IPS DF 4.7 (cell line): Measurements from ENCODE around the gene CD72.
"Not testable (repeated sequence)": the region's sequence is repeated elsewhere in the genome, so short reads cannot be mapped to it uniquely, and the experiment has no call there.

Source experiments
- DNase-seq: peaks from one replicate; pipeline ENCODE4 v3.0.0-alpha.2; 2013; ENCODE audit warnings: low spot score; ENCODE audit errors: extremely low read depth

The CD72 gene

DNA sequence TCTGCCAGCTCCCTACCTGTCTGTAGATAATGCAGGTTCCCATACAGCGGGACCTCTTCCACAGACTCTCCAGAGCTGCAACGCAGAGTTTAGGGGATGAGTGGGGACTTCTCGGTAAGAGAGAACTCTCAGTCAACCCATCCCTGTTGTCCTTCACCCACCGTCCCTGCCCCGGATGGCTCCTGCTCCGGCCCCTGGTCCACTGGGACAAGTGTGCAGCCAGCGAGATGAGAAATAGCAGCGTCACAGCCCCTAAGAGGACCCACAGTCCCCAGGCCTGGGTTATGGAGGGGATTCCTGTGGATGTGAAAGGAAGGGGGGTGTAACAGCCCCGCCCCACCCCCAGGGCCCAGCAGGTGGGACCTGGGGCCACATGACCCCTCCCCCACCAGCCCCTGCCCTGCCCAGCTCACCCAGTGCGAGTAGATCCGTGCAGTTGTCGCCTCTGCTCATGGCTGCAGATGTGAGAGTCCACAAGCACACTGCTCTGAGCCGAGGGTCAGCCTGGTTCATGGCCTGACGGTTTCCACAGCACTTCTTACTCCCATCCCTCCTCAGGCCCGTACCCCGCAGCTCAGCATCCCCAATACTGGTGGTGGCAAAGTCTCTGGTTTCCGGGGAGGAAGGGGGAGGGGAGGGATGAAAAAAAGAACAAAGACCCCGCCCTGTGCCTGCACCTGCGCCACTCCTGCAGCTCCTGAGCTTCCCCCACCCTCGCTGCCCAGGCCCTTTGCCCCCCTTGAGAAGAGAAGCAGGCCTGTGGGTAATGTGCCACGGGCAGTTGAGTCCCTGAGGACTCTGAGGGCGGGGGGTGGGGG, 32.3 kb upstream of the CD72 start, which contains the start of gene SIT1:
Gene SIT1, minus strand, starts transcription at position 591 of the 818 bp plus-strand sequence. Its CDS starts 78 bp downstream, at position 513.
- no peak for DNase-seq

DNA sequence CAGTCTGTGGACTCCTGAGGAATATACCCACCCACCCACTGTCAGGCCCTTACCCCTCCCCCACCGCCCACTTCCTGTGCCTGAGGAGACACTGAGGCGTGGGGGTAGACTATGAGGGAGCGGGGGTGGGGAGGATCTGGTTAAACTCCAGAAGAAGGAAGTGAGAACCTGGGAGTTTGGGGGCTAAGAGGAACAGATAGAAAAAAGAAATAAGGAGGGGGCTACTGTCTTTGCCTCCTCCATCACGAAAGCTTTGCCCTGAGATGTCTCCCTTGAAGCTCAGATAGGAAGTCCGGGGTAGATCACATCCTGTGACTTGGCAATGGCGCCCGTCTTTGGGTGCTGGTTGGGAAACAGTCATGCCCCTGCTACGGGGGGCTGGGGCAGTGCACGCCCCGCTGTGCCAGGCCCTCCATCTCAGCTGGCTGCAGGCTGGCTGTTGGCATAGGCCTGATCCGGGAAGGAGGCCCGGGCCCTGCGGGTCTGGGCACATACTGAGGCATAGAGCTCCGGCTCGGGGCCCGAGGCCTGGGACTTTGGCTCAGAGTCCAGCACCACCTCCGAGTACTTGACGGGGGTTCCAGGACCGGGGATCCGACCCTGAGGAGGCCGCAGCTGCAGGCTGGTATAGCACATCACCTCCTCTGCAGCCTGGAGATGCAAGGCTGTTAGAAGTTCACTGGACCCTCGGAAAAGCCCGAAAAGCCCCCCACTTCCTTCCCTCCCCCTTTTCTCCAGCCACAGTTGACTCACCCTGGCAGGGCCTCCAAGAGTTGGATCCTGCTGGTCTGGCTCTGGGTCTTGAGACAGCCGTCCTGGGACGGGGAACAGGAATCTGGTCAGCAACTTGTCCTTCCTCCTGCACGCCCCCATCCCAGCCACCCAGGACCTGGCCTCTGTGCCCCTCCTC, 31.5 kb upstream of the CD72 start:
- no peak for DNase-seq

DNA sequence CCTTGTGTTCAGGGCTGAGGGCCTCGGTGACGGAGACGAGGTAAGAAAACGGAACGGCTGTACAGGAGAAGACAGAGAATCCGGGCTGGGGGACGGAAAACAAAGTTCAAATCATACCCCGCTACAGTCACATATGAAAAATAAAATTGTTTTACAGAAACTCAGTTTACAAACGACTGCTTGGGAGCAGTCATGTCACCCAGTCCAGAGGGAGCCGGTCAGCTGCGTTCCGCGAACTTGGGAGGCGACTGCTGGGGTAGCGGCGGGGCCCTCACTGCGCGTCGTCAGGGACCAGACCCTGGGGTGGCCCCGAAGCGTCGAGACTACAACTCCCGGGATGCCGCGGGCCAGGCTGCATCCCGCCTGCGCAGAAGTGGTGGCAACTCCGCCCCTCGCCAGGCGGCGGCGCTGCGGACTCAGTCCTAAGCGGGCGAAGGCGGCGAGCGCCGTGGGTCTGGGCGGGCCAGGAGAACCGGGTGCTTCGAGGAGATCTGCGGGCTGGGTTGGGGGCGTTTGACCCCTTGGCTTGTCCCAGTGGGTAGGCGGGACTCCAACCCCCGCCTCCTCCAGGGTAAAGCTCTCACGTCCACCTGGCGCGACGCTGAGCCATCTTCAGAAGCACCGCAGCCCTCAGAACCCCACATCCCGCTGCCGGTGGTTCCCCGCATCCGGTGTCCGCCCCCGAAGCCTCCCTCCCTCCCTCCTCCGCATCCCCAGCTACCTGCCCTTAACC, 28.5 kb upstream of the CD72 start:
- DNase-seq: no peak

DNA sequence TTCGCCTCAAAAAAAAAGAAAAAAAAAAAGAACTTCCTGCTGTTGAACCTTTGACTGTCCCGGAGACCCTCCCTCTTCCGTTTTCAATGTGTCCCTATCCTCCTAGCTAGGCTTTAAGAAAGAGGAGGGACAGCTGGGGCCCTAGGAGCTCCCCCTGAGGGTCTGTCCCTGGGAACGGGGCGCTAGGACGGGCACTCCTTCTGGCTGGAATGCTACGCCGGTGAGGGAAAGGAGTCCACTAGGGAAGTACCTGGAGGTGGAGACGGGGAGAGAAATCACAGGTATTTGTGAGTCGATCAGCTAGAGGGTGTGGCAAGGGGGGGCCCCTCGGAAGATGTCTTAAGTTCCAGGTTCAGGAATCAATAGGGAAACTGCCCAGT, 27.9 kb upstream of the CD72 start:
- DNase-seq: no peak

DNA sequence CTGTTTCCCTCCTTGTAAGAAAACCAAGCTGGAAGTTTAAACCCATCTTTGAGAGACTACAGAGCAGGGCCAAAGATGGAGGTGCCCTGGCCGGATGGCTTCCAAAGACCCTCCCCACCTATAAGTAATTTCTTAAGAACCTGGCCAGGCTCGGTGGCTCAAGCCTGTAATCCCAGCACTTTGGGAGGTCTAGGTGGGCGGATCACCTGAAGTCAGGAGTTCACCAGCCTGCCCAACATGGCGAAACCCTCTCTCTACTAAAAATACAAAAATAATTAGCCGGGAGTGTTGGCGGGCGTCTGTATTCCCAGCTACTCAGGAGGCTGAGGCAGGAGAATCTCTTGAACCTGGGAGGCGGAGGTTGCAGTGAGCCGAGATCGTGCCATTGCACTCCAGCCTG, 27.5 kb upstream of the CD72 start:
- not testable (repeated sequence) for DNase-seq

DNA sequence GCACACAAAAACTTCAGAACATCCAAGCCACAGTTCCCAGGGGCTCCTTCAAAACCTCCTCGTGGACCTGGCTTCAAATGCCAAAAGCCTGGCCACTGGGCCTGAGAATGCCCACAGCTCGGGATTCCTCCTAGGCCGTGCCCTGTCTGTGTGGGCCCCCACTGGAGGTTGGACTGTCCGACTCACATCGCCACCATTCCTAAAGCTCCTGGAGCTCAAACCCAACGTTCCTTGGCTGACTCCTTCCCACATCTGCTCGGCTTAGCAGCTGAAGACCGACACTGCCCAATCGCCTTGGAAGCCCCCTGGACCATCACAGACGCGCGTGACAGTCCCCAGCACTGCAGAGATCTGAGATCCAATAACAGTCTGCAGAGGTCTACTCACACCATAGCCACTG, 24.8 kb upstream of the CD72 start:
- no peak for DNase-seq

DNA sequence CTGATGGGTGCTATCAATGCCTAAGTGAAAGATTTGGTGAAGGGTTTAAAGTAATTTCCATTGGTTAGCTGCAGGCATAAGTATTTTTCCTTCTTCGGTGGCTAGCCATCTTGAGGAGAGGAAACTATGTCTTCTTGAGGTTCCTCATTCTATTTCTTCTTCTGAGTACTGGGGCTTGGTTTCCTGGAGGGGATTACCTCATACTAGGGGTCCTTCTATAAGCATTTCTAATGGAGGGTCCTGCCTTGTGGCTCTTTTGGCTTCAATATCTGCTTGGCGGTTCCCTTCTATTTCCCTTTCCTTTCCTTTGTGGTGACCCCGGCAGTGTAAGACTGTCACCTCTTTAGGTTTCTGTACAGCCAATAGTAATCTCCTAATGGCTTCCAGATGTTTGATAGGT, 23.3 kb upstream of the CD72 start:
- DNase-seq: not testable (repeated sequence)

DNA sequence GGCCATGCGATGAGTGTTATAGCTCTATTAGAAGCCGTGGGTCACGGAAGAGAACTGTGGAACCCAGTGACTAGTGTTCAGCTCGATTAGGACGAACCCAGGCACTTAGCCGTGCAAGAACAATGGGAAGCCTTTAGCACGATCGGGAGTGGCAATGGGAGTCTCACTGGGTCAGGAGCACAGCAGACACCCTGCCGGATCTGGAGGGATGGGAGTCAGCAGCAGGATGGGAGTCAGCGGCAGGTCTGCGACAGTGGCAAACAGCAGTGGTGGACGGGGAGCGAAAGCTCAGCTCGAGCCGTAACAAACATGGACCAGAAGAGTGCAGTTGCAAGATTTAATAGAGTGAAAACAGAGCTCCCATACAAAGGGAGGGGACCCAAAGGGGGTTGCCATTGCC, 22.2 kb upstream of the CD72 start:
- DNase-seq: not testable (repeated sequence)

DNA sequence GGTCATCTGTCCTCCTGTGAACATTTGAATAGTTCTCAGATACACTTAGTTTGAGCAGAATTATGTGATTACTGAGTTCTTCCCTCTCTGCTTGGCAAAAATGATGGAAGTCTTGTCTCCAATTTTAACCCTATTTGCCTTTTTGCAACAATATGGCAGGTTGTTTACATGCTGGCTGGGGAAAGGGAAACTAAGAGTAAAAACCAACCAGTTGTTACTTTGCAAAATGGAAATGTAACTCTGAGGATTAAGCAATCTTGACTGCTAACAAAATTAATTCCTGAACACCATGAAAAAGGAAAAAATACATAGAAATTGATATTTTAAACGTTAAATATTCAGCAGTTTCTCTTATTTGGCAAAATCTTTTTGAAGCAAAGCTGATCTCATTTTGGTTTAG, 21.4 kb upstream of the CD72 start:
- no peak for DNase-seq

DNA sequence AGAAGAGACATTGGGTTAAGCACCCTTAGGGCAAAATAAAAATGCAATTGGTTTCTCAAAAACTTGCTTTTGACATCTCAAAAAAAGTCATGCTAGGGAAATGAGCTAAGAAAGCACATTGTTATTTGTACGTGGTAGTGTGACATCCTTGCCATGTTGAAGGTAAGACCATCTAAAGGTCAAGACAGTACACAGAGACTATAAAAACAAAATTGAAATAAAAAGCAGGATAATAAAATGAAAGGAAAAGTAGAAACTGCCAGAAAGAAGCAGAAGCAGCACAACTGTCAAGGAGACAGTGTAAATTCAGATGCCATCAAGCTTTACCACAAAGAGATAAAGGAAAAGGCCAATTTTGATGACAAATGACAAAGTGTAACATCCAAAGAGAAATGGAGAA, 21.0 kb upstream of the CD72 start:
- DNase-seq: not testable (repeated sequence)

DNA sequence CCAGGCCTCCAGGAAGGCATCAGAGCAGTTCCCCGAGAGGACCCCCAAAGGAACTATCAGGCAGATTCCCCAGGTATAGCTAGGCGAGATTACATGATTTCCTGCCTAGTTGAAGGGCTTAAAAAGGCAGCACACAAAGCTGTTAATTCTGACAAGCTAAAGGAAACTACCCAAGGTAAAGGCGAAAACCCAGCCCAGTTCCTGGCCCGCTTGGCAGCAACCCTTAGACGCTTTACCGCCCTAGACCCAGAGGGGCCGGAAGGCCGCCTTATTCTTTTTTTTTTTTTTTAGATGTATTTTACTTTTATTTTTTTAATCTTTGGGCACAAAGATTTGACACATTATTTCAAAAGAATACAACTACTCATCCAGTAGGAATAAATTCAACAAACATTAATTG, 20.5 kb upstream of the CD72 start:
- not testable (repeated sequence) for DNase-seq

DNA sequence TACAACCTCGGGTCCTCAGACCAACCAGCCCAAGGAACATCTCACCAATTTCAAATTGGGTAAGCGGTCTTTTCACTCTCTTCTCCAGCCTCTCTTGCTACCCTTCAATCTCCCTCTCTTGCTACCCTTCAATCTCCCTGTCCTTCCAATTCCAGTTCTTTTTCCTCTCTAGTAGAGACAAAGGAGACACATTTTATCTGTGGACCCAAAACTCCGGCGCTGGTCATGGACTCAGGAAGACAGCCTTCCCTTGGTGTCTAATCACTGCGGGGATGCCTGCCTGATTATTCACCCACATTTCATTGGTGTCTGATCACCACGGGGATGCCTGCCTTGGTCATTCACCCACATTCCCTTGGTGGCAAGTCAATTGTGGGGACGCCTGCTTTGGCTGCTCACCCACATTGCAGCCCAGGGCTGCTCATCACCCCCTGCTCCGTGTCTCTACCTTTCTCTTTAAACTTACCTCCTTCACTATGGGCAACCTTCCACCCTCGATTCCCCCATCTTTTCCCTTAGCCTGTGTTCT, 19.3 kb upstream of the CD72 start:
- not testable (repeated sequence) for DNase-seq

DNA sequence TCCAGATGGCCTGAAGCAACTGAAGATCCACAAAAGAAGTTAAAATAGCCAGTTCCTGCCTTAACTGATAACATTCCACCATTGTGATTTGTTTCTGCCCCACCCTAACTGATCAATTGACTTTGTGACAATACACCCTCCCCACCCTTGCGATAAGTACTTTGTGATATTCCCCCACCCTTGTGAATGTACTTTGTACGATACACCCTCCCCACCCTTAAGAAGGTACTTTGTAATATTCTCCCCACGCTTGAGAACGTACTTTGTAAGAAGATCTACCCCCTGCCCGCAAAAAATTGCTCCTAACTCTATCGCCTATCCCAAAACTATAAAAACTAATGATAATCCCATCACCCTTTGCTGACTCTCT, 18.6 kb upstream of the CD72 start:
- DNase-seq: not testable (repeated sequence)

DNA sequence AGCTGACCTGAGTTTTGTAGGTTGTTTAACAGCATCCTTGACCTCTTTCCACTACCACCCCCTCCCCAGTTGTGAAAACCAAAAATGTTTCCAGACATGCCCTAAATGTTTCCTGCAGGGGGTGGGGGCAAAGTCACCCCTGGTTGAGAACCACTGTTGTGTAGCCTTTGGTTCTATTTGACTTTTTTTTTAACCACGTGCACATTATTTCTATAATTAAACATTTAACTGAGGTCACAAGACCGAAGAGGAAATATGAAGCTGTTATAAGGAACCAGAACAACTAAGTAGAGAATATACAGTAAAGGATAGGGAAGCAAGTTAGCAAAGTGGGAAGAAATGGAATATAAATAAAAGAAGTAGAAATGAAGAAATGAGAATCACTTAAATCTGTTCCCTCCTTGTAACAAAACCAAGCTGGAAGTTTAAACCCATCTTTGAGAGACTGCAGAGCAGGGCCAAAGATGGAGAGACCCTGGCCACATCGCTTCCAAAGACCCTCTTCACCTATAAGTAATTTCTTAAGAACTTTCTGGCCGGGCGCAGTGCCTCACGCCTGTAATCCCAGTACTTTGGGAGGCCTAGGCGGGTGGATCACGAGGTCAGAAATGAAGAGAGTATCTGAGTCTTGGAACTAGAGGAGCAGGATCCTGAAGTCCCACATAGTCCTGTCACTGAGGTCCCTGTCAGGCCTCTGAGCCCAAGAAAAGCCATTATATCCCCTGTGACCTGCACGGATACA, 18.1 kb upstream of the CD72 start:
- DNase-seq: no peak

DNA sequence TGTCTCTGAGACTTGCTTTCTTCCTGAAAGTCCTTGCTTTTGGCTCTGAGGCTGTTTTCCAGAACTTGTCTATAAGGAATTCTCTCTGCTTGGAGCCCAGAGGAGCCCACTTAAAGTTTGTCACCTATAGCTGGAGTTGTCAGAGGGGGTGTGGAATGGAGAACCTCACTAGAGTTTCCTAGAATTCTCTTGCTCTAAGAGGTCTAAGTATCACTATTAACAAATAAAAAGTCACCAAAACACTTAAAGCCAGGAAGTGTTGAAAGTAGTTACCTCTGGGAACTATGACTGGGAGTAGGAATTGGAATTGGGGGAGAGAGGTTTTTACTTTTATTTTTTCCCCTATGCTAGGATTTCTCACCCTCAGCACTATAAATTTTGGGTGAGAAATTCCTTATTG, 17.5 kb upstream of the CD72 start:
- DNase-seq: no peak

DNA sequence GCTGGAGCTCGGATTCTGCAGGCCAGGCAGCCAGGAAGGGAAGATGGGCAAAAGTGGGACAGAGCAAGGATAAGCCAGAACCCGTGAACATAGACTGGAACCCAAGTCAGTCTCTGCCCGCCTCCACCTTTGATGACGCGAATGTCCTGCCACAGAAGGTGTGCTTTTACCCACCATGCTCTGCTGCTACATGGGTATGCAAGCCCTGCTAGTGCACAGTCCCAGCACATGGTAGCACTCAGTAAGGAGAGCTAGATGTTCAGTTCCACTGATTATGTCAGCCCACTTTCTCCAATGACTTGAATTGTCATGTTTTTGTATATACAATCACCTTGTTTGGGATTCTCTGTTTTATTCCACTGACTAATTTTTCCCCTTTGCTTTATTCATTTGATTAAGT, 11.4 kb upstream of the CD72 start:
- no peak for DNase-seq

DNA sequence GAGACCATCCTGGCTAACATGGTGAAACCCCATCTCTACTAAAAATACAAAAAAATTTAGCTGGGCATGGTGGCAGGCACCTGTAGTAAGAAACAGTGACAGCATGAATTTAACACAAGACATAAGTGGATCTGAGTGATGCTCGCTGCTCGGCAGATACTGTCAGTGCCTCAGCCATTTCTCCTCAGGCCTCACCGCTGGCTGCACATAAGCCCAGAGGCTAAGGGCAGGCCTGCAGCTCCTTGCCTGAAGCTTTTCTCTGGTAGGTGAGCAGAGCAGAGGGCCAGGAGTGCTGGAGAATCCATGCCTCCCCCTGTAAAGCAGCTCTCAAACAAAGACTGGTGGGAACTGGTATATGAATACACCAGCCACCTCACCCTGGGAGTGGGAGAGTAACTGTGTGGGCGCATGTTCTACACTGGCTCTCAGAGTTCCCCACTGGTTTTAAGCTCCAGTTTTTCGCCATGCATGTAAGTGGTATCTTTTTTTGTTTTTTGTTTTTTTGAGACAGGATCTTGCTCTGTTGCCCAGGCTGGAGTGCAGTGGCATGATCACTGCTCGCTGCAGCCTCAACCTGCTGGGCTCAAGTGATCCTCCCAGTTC, 10.3 kb upstream of the CD72 start:
- DNase-seq: no peak

DNA sequence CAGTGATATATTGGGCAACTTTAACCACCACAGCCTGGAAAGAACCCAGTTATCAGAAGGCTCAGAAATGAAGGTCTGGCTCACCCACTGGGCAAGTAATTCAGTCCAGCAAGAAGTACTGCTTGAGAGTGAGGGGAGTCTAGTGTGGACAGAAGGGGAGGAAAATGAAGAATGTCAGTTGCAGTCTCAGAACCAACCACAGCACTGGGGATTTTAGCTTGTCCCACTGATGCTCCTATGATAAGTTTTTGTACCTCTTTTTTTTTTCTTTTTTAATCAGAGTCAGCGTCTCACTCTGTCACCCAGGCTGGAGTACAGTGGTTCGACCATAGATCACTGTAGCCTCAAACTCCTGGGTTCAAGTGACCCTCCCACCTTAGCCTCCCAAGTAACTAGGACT, 9.4 kb upstream of the CD72 start:
- DNase-seq: no peak

DNA sequence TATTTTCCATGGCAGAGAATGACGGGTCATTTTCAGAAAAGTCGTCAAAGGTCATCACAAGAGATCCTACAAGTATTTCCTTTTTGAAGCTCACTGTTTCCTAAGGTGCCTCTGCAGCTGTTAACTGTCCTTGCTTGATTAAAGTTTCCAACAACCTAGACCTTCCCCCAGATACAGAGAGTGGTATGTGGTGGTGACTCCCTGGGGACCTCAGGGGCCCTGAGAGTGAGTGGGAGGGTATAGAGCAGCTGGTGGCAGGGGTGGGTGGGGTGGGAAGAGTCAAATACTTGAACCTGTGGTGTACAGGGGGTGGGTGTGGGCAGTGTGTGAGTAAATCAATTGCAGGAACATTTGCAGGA, 1.6 kb upstream of the CD72 start:
- DNase-seq: no peak
